Activated T-cell treated with anti-CD3 and anti-CD28 coated beads, Interleukin-2, amount 50 U/mL, for 48 hours (primary cell): ENCODE data around the gene ENDOU.

Experiments
- DNase-seq, 2 experiments: peaks; one replicate each; pipeline ENCODE4 v3.0.0-alpha.2; 2020

The ENDOU gene

DNA sequence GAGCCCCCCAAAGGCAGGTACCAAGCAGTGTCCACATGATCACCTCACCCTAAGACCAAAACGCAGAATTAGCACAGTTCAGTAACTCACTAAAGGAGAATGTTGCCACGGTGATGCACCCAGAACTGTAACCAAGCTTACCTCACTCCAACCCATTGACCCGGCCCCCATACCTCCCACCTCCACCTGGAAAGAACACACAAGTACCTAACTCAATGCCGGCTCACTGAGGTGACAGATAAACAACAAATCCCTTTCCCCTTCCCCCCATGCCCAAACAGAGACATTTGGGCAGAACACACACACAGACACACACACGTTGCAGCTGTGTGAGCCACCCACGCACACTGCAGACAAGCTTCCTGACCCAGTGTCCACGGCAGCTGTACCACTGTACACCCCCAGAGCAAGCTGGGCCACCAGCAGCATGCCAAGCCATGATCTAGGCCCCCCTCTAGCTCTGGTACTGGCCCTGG is 32.1 kb upstream of the ENDOU start:
- no peak for DNase-seq

- peak; percentile 53 to 56 for DNase-seq
These were observed 30.6 kb upstream of the ENDOU start for GRCh38 chr12:47755655-47756562.

DNA sequence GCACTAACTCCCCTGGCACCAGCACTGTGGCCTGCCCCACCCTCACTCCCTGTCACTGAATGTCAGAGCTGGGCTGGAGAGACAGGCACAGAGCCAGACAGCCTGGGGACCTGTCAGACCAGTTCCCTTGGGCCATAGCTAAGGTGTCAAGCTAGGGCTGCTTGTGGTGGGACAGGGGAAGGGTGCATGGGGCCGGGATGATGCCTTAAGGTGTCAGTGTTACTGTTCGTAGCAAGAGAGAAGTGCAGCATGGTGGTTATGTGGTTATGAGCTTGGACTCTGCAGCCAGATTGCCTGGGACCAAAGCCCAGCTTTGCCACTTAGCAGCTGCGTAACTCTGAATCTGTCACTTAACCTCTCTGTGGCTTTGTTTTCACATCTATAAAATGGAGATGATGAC is 29.6 kb upstream of the ENDOU start:
- no peak for DNase-seq

- no peak for DNase-seq
These were observed 28.8 kb upstream of the ENDOU start for GRCh38 chr12:47754126-47754525.

GRCh38 chr12:47753021-47754001 is 28.0 kb upstream of the ENDOU start:
- no peak for DNase-seq

- DNase-seq, result no peak
These were observed 27.3 kb upstream of the ENDOU start for GRCh38 chr12:47752552-47752951.

GRCh38 chr12:47752121-47752520 is 26.8 kb upstream of the ENDOU start:
- DNase-seq, result no peak

DNA sequence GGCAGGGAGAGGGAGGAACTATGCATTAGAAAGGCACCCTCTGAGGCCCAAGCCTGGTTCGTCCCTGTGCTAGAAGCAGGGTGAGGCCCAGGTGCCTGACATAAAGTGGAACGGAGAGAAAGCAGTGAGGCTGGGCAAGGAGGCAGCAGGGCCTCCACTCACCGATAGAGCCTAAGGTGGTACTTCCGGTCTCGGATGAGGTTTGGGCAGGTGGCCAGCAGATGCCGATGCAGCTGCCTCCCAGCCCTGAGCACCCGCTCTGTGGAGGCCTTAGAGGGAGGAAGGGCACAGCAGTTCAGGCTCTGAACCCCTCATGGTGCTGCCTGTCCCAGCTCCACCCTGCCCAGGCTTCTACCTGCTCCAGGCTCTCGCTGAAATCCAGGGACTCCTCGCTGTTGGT is 26.3 kb upstream of the ENDOU start:
- DNase-seq, result no peak

GRCh38 chr12:47750916-47751470 is 25.7 kb upstream of the ENDOU start:
- no peak for DNase-seq

- DNase-seq, result no peak
These were observed 25.0 kb upstream of the ENDOU start for GRCh38 chr12:47750229-47750798.

- no peak for DNase-seq
These were observed 23.6 kb upstream of the ENDOU start for GRCh38 chr12:47748899-47749298.

DNA sequence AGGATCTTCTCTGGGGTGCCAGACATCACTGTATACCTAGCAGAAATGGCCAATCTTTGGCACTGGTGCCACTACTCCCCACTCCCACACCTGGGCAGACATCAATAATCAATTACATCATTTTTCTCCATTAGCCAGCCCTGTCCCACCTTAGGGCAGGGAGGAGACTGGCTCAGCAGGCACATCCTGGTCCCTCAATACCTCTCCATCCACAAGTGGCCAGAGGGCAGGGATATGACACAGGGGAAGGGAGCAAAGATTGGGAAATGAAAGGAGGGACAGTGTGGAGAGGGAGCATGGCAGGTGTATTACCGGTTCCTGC is 23.2 kb upstream of the ENDOU start:
- DNase-seq, result no peak

- no peak for DNase-seq
These were observed 22.6 kb upstream of the ENDOU start for GRCh38 chr12:47747596-47748506.

DNA sequence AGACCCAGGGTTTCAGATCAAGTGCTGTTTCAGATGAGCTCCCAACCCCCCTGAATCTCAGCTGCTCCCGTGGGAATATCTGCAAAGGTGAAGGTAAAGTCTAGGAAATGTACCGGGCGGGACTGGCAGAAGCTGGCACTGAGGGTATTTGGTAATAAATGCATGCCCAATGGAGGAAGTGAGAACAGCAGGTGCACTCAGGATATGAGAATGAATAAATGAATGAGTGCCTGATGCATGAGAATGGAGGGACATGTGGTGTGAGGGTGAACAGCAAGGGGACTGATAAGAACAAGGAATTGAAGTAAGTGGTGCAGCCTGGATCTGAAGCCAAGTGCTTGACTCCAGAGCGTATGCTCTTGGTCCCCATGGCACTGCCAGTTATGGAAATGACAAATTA is 21.8 kb upstream of the ENDOU start:
- no peak for DNase-seq

DNA sequence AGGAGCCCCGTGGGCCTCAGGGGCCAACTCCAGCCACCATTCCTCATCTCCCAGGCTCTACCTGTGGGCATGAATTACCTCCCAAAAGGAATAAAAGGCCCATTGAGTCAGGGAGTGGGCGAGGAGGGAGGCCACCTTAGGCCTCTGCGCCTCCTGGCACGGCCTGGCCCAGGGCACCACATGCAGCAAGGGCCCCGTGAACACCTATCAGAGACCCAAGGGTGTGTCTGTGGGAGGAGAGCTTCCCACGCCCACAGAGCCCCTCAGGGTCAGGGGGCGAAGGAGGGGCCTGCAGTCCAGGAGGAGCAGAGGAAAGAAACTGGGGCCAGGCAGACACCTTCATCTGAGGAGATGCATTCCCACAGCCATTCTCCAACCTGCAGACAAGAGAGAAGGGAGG is 21.2 kb upstream of the ENDOU start:
- DNase-seq, result no peak

DNA sequence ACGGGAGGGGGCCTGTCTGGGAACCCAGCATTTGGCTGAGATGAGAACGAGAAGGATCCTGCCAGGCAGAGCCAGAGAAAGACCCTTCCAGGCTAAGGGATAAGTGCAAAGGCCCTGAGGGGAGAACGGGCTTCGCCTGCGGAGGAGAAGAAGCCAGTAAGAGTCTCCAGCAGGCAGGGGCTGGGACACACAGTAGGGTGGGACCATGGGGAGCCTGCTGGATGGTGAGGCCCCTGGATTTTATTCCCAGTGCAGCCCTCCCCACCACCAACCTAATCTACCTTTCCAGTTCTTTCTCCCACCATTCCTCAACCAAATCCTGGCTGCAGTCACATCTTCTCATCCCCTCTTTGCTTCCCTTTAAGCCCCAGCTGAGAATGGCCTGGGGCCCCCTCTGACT is 20.8 kb upstream of the ENDOU start:
- DNase-seq, result no peak

- DNase-seq, result no peak
These were observed 20.3 kb upstream of the ENDOU start for GRCh38 chr12:47745485-47746041.

DNA sequence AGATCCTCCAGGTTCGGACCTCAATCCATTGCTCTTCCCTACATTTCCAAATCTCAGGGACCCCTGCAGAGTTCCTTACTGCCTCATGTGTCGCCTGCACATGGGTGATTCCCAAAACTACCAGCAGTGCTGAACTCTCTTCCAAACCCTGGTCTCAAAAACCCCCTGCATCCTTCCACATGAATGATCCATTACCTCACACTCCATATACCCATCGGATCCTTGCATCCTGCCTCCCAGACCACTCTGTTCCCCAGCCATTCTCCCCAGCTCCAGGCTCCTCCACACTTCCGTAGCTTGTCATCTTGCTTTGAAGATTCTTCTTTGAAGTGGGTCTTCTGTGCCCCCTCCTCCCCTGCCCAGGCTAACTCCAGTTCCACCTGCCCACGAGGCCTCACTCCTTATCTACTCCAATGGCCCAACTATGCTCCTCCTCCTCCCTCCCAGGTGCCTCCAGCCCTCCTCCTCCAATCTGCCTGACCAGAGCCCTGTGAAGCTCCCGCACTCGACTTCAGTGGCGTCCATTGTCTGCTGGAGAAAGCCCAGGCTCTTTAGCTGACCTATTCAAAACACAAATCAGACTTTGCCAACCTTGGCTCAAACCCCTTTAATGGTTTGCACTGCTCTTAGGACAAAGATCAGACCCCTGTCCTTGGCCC is 19.6 kb upstream of the ENDOU start:
- DNase-seq, result no peak

GRCh38 chr12:47744005-47744651 is 18.8 kb upstream of the ENDOU start:
- DNase-seq, result peak; percentile 58 to 64

DNA sequence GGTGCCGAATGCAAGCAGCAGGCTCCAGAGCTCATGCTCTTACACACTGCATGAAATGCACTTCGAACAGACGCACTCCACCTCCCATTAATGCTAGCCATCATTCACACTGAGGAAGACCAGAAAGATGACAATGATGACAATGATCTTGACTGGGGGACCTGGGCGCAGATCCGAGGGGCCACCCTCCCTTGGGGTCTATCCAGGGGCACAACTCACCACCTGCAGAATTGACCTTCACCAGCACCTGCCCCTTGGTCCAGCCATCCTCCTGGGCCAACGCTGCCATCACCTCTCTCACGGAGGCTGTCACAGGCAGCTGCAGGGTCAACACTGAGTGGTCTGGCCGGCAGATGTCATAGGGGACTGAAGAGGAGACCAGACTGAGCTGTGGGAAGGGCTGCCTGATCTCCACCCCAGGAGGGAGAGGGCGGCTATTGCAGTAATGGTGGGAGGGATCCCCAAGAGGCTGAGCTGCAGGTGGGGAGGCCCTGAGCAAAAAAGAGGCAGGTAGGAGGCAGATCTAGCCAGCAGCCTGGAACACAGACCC is 18.1 kb upstream of the ENDOU start:
- no peak for DNase-seq
